NCI-H82 (cell line): ENCODE measurements around the gene CDK14.
"Not testable (repeated sequence)": the region's sequence is repeated elsewhere in the genome, so short reads cannot be mapped to it uniquely, and the experiment has no call there.

Experiments used
- DNase-seq: peaks from one replicate; lab custom pipeline; 2025; lab: John Stamatoyannopoulos, UW

The CDK14 gene

GRCh38 chr7:90903841-90904240, 307.7 kb downstream of the CDK14 start:
- no peak for DNase-seq

- no peak for DNase-seq
These were observed 314.0 kb downstream of the CDK14 start for GRCh38 chr7:90910136-90910535.

DNA sequence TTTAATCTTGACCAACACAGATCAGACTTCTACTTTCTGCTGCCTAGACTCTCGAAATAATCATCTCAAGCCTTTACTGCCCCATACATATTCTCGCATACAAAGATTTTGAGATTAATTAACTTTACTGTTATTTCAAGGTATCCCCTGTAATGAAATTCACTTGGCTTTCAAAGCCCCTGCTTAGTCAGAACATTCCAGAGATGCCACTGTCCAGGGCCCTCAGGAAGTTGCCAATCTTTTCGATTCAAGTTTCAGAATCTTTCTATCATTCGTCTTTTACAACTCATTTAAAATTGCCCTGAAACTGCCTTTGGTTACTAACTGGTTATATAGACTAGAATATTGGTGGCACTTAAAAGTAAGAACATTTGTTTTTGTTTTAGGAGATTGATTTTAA, 320.2 kb downstream of the CDK14 start:
- no peak for DNase-seq

DNA sequence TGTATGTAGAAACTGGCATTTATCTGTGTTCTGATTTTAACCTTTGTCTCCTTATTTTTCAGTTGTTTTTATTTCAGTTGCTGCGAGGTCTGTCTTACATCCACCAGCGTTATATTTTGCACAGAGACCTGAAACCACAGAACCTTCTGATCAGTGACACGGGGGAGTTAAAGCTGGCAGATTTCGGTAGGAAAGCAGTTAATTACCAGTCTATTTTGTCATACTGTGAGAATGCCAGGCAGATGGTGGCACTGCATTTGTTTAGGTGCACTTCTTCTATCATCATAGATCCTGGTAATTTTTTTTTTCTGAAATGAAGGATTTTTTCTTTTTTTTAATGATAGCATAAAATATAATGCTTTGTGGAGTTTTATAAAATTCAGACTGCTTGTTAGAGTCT, 321.4 kb downstream of the CDK14 start:
- no peak for DNase-seq

- no peak for DNase-seq
These were observed 322.2 kb downstream of the CDK14 start for GRCh38 chr7:90918303-90918702.

- no peak for DNase-seq
These were observed 323.7 kb downstream of the CDK14 start for GRCh38 chr7:90919816-90920215.

DNA sequence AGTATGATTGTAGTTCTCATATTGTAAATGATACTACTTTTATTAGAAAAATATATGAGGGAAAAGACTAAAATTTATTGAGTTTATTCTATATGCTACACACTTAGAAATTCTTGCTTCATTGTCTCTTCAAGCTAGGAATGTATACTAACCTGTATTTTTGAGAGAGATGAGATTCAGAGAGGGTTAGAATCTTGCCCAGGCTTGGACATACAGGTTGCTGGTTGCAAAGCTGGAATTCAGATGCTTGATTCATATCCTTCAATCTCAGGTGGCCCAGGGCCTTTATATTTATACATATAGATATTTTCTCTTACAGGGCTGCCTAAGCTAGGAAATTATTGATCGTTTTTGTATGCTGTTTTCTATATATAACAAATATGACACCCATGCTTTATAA, 324.2 kb downstream of the CDK14 start:
- DNase-seq: no peak

- DNase-seq: no peak
These were observed 327.4 kb downstream of the CDK14 start for GRCh38 chr7:90923541-90923997.

GRCh38 chr7:90928700-90929424, 332.7 kb downstream of the CDK14 start:
- not testable (repeated sequence) for DNase-seq

DNA sequence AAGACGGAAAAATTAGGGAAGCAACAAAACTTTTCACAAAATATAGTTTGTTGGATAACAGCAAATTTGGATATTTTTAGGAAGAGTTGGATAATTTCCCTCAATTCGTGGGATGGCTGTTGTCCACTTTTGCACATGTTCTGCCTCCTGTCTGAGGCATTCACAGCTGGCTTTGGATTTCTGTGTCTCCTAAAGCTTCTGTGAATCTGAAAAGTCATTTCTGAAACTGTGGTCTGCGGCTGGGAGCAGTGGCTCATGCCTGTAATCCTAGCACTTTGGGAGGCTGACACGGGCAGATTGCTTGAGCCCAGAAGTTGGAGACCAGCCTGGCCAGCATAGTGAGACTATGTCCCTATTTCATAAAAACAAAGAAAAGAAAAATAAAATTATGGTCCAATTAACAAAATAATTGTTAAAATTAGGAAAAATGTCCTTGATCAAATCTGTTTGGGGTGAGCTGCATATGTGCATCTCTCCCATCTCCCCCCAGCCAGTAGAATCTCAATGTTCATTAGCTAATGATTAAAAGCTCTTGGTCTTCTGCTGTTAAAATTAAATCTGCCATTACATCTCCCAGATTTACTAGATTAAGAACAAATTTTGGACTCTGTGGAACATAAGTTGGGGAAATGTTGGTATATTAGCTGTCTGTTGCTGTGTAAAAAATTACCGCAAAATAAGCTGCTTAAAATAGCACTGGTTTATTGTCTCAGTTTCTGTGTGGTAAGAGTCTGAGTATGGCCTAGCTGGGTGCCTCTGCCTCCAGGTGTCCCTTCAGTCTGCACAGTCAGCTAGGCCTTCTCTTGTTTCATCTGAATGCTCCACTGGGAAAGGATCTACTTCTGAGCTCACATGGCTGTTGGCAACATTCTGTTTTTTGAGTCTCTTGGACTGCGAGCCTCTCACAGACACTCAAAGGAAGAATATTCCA, 336.1 kb downstream of the CDK14 start:
- no peak for DNase-seq

DNA sequence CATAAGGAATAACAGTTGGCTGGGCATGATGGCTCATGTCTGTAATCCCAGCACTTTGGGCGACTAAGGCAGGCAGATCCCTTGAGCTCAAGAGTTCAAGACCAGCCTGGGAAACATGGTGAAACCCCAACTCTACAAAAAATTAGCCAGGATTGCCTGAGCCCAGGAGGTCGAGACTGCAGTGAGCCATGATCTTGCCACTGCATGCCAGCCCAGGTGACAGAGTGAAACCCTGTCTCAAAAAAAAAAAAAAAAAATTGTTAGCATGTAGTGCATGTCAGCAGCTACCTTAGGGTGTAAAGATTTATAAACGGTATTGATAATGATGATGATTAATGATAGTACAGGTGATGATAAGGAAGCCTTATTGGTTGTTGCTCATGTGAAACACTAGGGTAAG, 336.9 kb downstream of the CDK14 start:
- DNase-seq: no peak

GRCh38 chr7:90933984-90934383, 337.9 kb downstream of the CDK14 start:
- no peak for DNase-seq

GRCh38 chr7:90938371-90938770, 342.2 kb downstream of the CDK14 start:
- DNase-seq: no peak

- no peak for DNase-seq
These were observed 343.5 kb downstream of the CDK14 start for GRCh38 chr7:90939666-90940065.

DNA sequence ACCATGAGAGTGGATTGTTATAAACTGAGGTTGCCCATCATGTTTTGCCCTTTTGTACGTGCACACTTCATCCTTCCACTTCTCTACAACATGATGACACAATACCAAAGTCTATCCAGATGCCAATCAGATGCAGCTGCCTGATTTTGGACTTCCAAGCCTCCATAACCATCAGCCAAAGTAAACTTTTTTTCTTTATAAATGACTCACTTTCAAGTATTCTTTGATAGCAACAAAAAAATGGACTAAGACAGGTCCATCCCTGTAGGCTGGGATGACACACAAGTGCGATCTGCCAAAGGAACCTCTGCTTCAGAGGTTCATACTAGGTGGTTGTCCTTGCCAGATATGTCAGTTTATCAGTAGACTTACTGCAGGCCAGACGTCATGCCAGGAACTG, 347.9 kb downstream of the CDK14 start:
- DNase-seq: no peak

DNA sequence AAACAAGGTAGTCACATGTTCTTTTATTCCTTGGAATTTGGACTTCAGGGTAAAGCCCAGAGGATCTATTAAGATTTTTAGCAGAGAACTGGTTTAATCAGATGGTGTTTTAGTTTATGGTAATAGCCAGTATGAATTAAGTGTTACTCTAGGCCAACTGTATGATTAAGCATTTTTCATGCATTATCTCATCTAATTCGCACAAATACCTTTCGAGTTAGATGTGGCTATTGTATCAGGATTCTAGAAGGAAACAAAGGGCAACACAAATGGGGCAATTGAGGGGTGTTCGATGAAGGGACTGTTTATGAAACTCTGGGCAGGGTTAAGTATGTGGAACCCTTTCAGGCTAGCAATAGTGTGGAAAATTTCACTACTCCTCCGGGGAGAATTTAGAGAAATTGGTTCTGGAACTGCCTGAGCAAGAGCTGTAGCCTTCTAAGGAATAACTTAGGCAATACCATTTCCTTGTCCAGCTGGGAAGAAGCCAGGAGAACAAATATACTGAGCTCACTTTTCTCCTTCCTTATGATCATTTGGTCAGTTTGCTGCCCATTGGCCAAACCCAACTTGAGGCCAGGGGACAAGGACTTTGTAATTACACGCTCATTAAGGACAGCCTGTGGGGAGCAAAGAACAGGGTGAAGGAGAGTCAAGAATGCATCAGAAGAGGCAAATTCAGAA, 349.1 kb downstream of the CDK14 start:
- DNase-seq: no peak

DNA sequence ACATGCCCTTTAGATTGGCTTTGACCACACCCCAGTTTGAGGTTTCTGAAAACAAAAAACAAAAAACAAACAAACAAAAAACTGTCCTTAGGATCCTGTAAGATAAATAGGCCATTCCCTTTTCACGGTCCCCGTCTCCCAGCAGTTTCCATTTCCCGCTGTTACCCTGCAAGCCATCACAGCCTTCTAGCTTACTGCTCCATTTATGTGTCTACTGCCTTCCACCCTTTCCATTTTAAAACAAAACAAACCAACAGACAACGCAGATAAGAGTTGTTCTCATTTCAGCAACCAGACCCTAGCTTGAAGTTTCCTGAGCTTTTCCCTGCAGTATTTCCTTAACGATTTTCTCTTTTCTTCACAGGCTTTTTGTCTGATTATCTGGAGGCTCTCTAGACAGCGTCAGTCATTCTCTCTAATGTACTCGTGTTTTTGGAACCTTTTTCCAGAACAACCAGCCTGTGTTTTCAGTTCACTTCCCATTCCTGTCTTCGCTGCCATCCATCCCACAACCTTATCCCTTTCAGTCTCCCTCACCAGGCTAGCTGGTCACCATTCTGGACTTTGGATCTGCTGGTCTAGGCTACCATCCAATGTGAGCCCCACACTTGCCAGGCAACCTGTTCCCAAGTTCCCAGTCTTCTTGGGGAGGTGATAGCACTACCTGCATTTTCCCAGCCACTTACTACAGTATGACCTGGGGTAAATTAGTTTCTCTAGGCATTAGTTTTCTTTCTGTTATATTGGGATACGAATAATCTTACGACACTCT, 350.8 kb downstream of the CDK14 start:
- DNase-seq: no peak

GRCh38 chr7:90948085-90948484, 352.0 kb downstream of the CDK14 start:
- no peak for DNase-seq

- no peak for DNase-seq
These were observed 355.1 kb downstream of the CDK14 start for GRCh38 chr7:90951229-90951628.

- peak; percentile 59 for DNase-seq
These were observed 356.1 kb downstream of the CDK14 start for GRCh38 chr7:90951986-90952954.
